HCT116 (cell line): ENCODE data around the gene RCOR2. TPM values are rescaled to one million over a fixed set of nuclear protein-coding genes. Genes with fewer than 3 reads are reported as not detected.

ENCODE experiments used
- ATAC-seq: fragments of 200-7000 bp; cut with Tn5 transposase; 2 replicates; pipeline ENCODE4 v1.9.1; 2020; ENCODE audit warnings: mild to moderate bottlenecking, moderate library complexity
- BruUV-seq: library from RNA; stranded (reverse); fragments of 400-500 nt; replicated peaks from 2 replicates; lab custom pipeline; 2021; lab: Mats Ljungman, UMichigan
- CTCF ChIA-PET: fragments of 300-600 bp; sonication (Branson Sonifier 250); formaldehyde crosslinking; loops from one replicate; lab custom pipeline; 2021; ENCODE audit warnings: antibody characterized with exemption; lab: Charles Lee
- POLR2A ChIA-PET: fragments of 300-600, 350-600 bp; sonication (Branson Sonifier 250); formaldehyde crosslinking; loops from one replicate; lab custom pipeline; 2021; ENCODE audit warnings: antibody characterized with exemption; lab: Charles Lee
- RAD21 ChIA-PET, 2 experiments: fragments of 300-600 bp; sonication (Branson Sonifier 250); formaldehyde crosslinking; loops; one replicate each; lab custom pipeline; 2023; ENCODE audit warnings: low total read pairs in 2 of 2; ENCODE audit not compliant: uncharacterized antibody in 2 of 2, unreplicated experiment in 2 of 2, low non-redundant PET in 1 of 2; lab: Charles Lee
- DNase-seq: peaks from one replicate; pipeline ENCODE4 v3.0.0-alpha.2; 2010; ENCODE audit warnings: low read depth, low spot score
- H2AFZ ChIP-seq: fragments of 200-600 bp; shearing (Covaris generic), sonication (generic); 2 replicates; pipeline ENCODE4 v1.6.1; 2017; ENCODE audit warnings: low read depth, mixed run types, mixed read lengths, antibody characterized with exemption, low read length; ENCODE audit not compliant: poor library complexity, severe bottlenecking
- H3K27ac ChIP-seq: 2 replicates; pipeline ENCODE4 v1.5.1; 2012; ENCODE audit warnings: low read depth, low read length
- H3K27me3 ChIP-seq: fragments of 200-600 bp; sonication (generic); 2 replicates; pipeline ENCODE4 v1.6.1; 2016; ENCODE audit warnings: mixed run types, low read length, mixed read lengths; ENCODE audit not compliant: insufficient read depth
- H3K36me3 ChIP-seq, 2 experiments: fragments of 200-500 bp in 1 of 2; fragments of 200-600 bp in 1 of 2; sonication (Bioruptor generic) in 1 of 2; sonication (generic) in 1 of 2; 2 replicates each; pipeline versions ENCODE4 v1.5.1 to v1.6.1; 2014 to 2016; ENCODE audit warnings: low read length in 2 of 2, inconsistent platforms in 1 of 2, mixed read lengths in 1 of 2, mixed run types in 1 of 2; ENCODE audit not compliant: insufficient read depth in 2 of 2, control insufficient read depth in 1 of 2
- H3K4me1 ChIP-seq, 2 experiments: fragments of 200-600 bp in 1 of 2; sonication (generic) in 1 of 2; 2 replicates each; pipeline versions ENCODE4 v1.5.1 to v1.6.1; 2012 to 2017; ENCODE audit warnings: low read length in 2 of 2, inconsistent platforms in 1 of 2, mild to moderate bottlenecking in 1 of 2, mixed read lengths in 1 of 2, mixed run types in 1 of 2, moderate library complexity in 1 of 2; ENCODE audit not compliant: insufficient read depth in 2 of 2, control insufficient read depth in 1 of 2
- H3K4me2 ChIP-seq: fragments of 200-600 bp; sonication (generic); 2 replicates; pipeline ENCODE4 v1.6.1; 2017; ENCODE audit warnings: mixed run types, low read length, mixed read lengths
- H3K4me3 ChIP-seq, 2 experiments: fragments of 200-600 bp in 1 of 2; sonication (generic) in 1 of 2; replicated peaks in 1 of 2; 2 replicates each; pipeline ENCODE4 v1.5.1; 2011 to 2016; ENCODE audit warnings: low read length in 2 of 2, control low read depth in 1 of 2, low read depth in 1 of 2, mild to moderate bottlenecking in 1 of 2, mixed read lengths in 1 of 2, mixed run types in 1 of 2
- H3K79me2 ChIP-seq: fragments of 200-600 bp; sonication (generic); 2 replicates; pipeline ENCODE4 v1.6.1; 2017; ENCODE audit warnings: mild to moderate bottlenecking, mixed run types, low read length, moderate library complexity, mixed read lengths; ENCODE audit not compliant: insufficient read depth
- H3K9ac ChIP-seq: fragments of 200-600 bp; sonication (generic); 2 replicates; pipeline ENCODE4 v1.6.1; 2016; ENCODE audit warnings: low read length, mixed read lengths
- H3K9me2 ChIP-seq: fragments of 200-600 bp; sonication (generic), shearing (Covaris generic); 2 replicates; pipeline ENCODE4 v1.6.1; 2017; ENCODE audit warnings: mixed run types, mild to moderate bottlenecking, moderate library complexity; ENCODE audit not compliant: insufficient read depth
- H3K9me3 ChIP-seq, 2 experiments: fragments of 200-500 bp in 1 of 2; fragments of 200-600 bp in 1 of 2; sonication (Bioruptor generic) in 1 of 2; sonication (generic) in 1 of 2; 2 replicates each; pipeline ENCODE4 v1.6.1; 2014 to 2017; ENCODE audit warnings: low read length in 2 of 2, mixed read lengths in 2 of 2, inconsistent platforms in 1 of 2, low read depth in 1 of 2, mild to moderate bottlenecking in 1 of 2, mixed run types in 1 of 2, moderate library complexity in 1 of 2; ENCODE audit not compliant: control insufficient read depth in 1 of 2, insufficient read depth in 1 of 2
- H4K20me1 ChIP-seq: fragments of 200-600 bp; sonication (generic), shearing (Covaris generic); 2 replicates; pipeline ENCODE4 v1.6.1; 2017; ENCODE audit warnings: mixed run types, mild to moderate bottlenecking, moderate library complexity; ENCODE audit not compliant: insufficient read depth
- ELF1 ChIP-seq: IDR thresholded peaks from 2 replicates; pipeline ENCODE4 v1.6.1; 2012; ENCODE audit warnings: low read depth, borderline replicate concordance
- EZH2phosphoT487 ChIP-seq: fragments of 200-600 bp; IDR thresholded peaks from 2 replicates; pipeline ENCODE4 v1.6.1; 2018; ENCODE audit warnings: antibody characterized with exemption, borderline replicate concordance
- POLR2A ChIP-seq: IDR thresholded peaks from 2 replicates; pipeline ENCODE4 v1.7.0; 2011; ENCODE audit warnings: borderline replicate concordance; ENCODE audit not compliant: insufficient read depth, insufficient read length; ENCODE audit errors: extremely low read depth
- POLR2AphosphoS5 ChIP-seq: IDR thresholded peaks from 2 replicates; pipeline ENCODE4 v1.6.1; 2011; ENCODE audit warnings: mild to moderate bottlenecking, low read depth, low read length, moderate library complexity
- SP1 ChIP-seq: IDR thresholded peaks from 2 replicates; pipeline ENCODE4 v1.6.1; 2012; ENCODE audit warnings: low read depth
- YY1 ChIP-seq: IDR thresholded peaks from 2 replicates; pipeline ENCODE4 v1.6.1; 2011; ENCODE audit warnings: low read length, low read depth, moderate library complexity, mild to moderate bottlenecking; ENCODE audit not compliant: insufficient replicate concordance; ENCODE audit errors: extremely low read depth
- ZFX ChIP-seq: fragments of 450-650 bp; IDR thresholded peaks from 2 replicates; pipeline ENCODE4 v1.6.1; 2017
- ZNF274 ChIP-seq: fragments of 200-500 bp; sonication (Bioruptor generic); IDR thresholded peaks from 2 replicates; pipeline ENCODE4 v1.6.1; 2014; ENCODE audit warnings: mild to moderate bottlenecking, low read depth, low read length, inconsistent platforms
- intact Hi-C: fragments of 100-400 bp; cut with micrococcal nuclease; formaldehyde crosslinking; loops from 2 replicates; pipeline ENCODE4 v1.10.0; 2022
- total RNA-seq: library from RNA; stranded (reverse); gene quantifications from one replicate; pipeline ENCODE4 v1.2.1, GENCODE V29; 2021; ENCODE audit not compliant: unreplicated experiment
- TF ChIP-seq, protein P1 (sequence below): IDR thresholded peaks from 2 replicates; pipeline ENCODE4 v1.6.1; 2012; ENCODE audit warnings: low read depth

RCOR2 gene
- total RNA-seq, 1 experiment from 2014 or later = 10.8 TPM

DNA sequence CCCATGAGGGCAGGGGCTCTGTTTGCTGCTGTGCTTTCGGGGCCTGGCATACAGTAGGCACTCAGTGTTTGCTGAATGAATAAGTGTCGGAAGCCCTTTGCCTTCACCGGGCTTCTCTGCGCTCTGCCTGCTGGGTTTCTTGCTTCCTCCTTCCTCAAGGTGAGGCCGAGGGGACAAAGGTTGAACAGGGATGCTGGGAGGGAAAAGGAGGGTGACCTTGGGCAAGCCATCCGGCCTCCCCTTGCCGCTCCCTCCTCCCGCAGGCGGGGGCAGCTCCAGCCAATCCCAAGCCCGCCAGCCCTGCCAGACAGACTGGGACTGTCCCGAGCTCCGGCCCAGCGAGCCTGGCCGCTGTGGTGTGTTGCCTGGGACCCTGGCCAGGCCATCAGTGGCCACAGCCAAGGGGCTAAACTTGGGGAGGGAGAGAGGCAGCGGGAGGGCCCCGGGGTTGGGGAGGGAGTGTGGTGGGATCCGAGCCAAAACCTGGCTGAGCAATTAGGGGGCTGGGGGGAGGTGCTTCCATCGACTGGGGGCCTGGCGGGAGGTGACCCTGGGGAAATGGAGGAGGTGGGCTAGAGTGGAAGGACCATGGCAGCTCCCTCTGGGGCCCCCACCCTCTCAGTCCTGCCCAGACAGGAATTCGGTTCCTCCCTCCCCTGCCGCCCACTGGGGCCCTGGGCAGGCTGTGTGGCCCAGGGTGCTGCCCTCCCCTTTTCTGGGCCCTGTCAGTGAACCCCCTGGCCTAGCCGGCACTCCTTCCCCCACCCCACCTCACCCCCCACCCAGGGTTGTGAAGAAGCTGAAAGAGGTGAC is 3.4 kb upstream of the RCOR2 start:
- Histone ChIP-seq H3K27ac (peak overlapping the region; percentile 98), H3K4me3 (peak overlapping the region; percentile 55 to 64), H3K9me3 (no peaks in the 10 kb centered on the region), H3K79me2 (no peaks in the 10 kb centered on the region), H4K20me1 (no peaks in the 10 kb centered on the region)
- DNase-seq = no peak
- no TSS peak for BruUV-seq
- TF ChIP-seq POLR2A (peak; percentile 74), ZNF274 (no peak), POLR2AphosphoS5 (peak; percentile 69), EZH2phosphoT487 (no peak), YY1 (no peak), ZFX (0 out of 2 replicates have a peak, but pooled peaks have one; percentile 8), SP1 (no peak), ELF1 (no peak)
- TF ChIP-seq, protein P1, sequence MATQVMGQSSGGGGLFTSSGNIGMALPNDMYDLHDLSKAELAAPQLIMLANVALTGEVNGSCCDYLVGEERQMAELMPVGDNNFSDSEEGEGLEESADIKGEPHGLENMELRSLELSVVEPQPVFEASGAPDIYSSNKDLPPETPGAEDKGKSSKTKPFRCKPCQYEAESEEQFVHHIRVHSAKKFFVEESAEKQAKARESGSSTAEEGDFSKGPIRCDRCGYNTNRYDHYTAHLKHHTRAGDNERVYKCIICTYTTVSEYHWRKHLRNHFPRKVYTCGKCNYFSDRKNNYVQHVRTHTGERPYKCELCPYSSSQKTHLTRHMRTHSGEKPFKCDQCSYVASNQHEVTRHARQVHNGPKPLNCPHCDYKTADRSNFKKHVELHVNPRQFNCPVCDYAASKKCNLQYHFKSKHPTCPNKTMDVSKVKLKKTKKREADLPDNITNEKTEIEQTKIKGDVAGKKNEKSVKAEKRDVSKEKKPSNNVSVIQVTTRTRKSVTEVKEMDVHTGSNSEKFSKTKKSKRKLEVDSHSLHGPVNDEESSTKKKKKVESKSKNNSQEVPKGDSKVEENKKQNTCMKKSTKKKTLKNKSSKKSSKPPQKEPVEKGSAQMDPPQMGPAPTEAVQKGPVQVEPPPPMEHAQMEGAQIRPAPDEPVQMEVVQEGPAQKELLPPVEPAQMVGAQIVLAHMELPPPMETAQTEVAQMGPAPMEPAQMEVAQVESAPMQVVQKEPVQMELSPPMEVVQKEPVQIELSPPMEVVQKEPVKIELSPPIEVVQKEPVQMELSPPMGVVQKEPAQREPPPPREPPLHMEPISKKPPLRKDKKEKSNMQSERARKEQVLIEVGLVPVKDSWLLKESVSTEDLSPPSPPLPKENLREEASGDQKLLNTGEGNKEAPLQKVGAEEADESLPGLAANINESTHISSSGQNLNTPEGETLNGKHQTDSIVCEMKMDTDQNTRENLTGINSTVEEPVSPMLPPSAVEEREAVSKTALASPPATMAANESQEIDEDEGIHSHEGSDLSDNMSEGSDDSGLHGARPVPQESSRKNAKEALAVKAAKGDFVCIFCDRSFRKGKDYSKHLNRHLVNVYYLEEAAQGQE = no peak
- TF ChIP-seq, all 23 proteins: peak for 3
- peak overlapping the region; percentile 83 for H3K9ac ChIP-seq
- peaks cover 30 to 55% of the 10 kb centered on the region in 2 experiments for H3K4me1 ChIP-seq
- no peaks in the 10 kb centered on the region for H3K9me2 ChIP-seq
- ChIA-PET RAD21 (interaction anchor here (0.9 kb wide), 2 partner anchors 25 kb away, joined by 3 read pairs; no protein-coding TSS in a partner anchor), CTCF (interaction anchor here (0.7 to 1.7 kb wide), 4 partner anchors 14 to 83 kb away, joined by 4 to 7 read pairs (median 4); no protein-coding TSS in a partner anchor), POLR2A (interaction anchor here (1.1 to 1.6 kb wide), 3 partner anchors 14 to 82 kb away, joined by 3 to 7 read pairs (median 4); partner anchors contain the start of gene MARK2)
- H2AFZ ChIP-seq = no peak overlapping the region
- peak; percentile 46 for ATAC-seq
- peak overlapping the region; percentile 94 for H3K4me2 ChIP-seq
- H3K36me3 ChIP-seq = no peaks in the 10 kb centered on the region
- intact Hi-C loops = no loop called here
- no peaks in the 10 kb centered on the region for H3K27me3 ChIP-seq
